ENCODE measurements around the gene BBOX1. TPM values are rescaled to one million over a fixed set of nuclear protein-coding genes. Genes with fewer than 3 reads are reported as not detected.

Gene BBOX1
- total RNA-seq, 1 experiment from 2014 or later, result not detected

DNA sequence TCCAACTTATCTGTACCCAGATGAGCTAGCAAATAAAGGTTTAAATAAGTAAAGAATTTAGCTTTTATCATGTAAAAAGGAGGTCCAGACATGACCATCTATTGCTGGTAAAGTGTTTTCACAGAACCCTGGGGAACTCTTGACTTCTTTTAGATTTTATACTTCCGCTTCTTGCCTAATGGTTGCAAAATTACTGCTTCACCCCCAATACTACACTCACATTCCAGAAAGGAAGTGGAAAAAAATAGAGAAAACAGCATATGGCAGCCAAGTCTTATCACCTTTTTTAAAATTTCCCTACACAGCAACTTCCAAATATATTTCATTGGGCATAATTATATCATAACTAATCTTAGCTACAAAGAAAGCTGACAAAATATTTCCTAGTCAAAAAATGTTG is 12.1 kb downstream of the BBOX1 start:
- intact Hi-C loops (cut with micrococcal nuclease; ENCODE audit: unreplicated experiment), result no loop called here
- BruUV-seq (replicated peaks), result no TSS peak

DNA sequence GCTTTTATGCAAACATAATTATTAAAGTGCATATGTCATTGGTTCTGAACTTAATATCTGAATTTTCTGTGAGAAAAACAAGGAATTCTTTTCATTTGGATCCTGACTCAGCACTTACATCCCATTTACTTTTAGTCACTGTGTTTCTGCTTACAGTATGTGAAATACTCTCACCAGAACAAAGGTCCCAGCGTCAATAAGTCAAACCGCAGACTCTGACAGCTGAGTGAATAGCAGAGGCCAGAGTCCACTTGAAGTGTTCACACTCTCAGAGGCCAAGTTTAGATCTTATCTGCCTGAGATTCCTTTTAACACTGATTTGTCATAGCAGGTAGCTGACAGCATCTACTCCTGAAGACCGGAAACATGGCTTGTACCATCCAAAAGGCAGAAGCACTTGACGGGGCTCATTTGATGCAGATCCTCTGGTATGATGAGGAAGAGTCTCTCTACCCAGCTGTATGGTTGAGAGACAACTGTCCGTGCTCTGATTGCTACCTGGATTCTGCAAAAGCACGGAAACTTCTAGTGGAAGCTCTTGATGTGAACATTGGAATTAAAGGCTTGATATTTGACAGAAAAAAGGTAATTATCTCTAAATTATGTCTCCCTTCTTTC is 14.6 kb downstream of the BBOX1 start:
- CTCF ChIA-PET, result no interaction called here

More for the DNA sequence above, 12.1 kb downstream of the BBOX1 start:
- Histone ChIP-seq H3K36me3 (ENCODE audit: control insufficient read depth, insufficient read depth, low read length) (no peaks in the 10 kb centered on the region), H3K4me1 (ENCODE audit: control insufficient read depth, insufficient read depth, low read length) (no peaks in the 10 kb centered on the region), H3K27ac (ENCODE audit: low read length) (no peak overlapping the region), H3K27me3 (ENCODE audit: control insufficient read depth, insufficient read depth, low read length) (no peaks in the 10 kb centered on the region), H3K9me3 (ENCODE audit: control insufficient read depth, insufficient read depth, low read depth, low read length) (no peaks in the 10 kb centered on the region), H3K4me3 (ENCODE audit: low read depth in 2 of 2, low read length in 2 of 2) (no peak overlapping the region)
- DNase-seq (ENCODE audit: low read depth, low spot score) (no peak), ATAC-seq (no peak)
- CTCF ChIA-PET, result no interaction called here
- TF ChIP-seq TCF7L2 (IDR thresholded peaks at IDR 0.05; ENCODE audit: low read depth, low read length), result no peak
- no peak for TF ChIP-seq SIN3A (IDR thresholded peaks at IDR 0.05; ENCODE audit: borderline replicate concordance, insufficient read depth, low read depth, low read length)
- TF ChIP-seq, protein P1, sequence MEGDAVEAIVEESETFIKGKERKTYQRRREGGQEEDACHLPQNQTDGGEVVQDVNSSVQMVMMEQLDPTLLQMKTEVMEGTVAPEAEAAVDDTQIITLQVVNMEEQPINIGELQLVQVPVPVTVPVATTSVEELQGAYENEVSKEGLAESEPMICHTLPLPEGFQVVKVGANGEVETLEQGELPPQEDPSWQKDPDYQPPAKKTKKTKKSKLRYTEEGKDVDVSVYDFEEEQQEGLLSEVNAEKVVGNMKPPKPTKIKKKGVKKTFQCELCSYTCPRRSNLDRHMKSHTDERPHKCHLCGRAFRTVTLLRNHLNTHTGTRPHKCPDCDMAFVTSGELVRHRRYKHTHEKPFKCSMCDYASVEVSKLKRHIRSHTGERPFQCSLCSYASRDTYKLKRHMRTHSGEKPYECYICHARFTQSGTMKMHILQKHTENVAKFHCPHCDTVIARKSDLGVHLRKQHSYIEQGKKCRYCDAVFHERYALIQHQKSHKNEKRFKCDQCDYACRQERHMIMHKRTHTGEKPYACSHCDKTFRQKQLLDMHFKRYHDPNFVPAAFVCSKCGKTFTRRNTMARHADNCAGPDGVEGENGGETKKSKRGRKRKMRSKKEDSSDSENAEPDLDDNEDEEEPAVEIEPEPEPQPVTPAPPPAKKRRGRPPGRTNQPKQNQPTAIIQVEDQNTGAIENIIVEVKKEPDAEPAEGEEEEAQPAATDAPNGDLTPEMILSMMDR (IDR thresholded peaks at IDR 0.05), result no peak
- TF ChIP-seq POLR2AphosphoS5 (IDR thresholded peaks at IDR 0.05; ENCODE audit: low read depth, low read length), result no peak
- TF ChIP-seq, protein P2, sequence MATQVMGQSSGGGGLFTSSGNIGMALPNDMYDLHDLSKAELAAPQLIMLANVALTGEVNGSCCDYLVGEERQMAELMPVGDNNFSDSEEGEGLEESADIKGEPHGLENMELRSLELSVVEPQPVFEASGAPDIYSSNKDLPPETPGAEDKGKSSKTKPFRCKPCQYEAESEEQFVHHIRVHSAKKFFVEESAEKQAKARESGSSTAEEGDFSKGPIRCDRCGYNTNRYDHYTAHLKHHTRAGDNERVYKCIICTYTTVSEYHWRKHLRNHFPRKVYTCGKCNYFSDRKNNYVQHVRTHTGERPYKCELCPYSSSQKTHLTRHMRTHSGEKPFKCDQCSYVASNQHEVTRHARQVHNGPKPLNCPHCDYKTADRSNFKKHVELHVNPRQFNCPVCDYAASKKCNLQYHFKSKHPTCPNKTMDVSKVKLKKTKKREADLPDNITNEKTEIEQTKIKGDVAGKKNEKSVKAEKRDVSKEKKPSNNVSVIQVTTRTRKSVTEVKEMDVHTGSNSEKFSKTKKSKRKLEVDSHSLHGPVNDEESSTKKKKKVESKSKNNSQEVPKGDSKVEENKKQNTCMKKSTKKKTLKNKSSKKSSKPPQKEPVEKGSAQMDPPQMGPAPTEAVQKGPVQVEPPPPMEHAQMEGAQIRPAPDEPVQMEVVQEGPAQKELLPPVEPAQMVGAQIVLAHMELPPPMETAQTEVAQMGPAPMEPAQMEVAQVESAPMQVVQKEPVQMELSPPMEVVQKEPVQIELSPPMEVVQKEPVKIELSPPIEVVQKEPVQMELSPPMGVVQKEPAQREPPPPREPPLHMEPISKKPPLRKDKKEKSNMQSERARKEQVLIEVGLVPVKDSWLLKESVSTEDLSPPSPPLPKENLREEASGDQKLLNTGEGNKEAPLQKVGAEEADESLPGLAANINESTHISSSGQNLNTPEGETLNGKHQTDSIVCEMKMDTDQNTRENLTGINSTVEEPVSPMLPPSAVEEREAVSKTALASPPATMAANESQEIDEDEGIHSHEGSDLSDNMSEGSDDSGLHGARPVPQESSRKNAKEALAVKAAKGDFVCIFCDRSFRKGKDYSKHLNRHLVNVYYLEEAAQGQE (IDR thresholded peaks at IDR 0.05; ENCODE audit: insufficient read depth in 1 of 2, low read depth in 2 of 2, low read length in 1 of 2), result no peak
- POLR2A ChIA-PET, result no interaction called here
- in situ Hi-C loops (cut with HindIII; ENCODE audit: low pct_unique_long_range_greater_than_20kb, low sequenced_read_pairs), result no loop called here

More for the DNA sequence above, 14.6 kb downstream of the BBOX1 start:
- TF ChIP-seq TCF7L2 (IDR thresholded peaks at IDR 0.05; ENCODE audit: low read depth, low read length), result no peak
- no peak for TF ChIP-seq POLR2AphosphoS5 (IDR thresholded peaks at IDR 0.05; ENCODE audit: low read depth, low read length)
- TF ChIP-seq SIN3A (IDR thresholded peaks at IDR 0.05; ENCODE audit: borderline replicate concordance, insufficient read depth, low read depth, low read length), result no peak
- TF ChIP-seq, protein P1 (IDR thresholded peaks at IDR 0.05), result no peak
- TF ChIP-seq, protein P2 (IDR thresholded peaks at IDR 0.05; ENCODE audit: insufficient read depth in 1 of 2, low read depth in 2 of 2, low read length in 1 of 2), result no peak
- H3K4me1 ChIP-seq (ENCODE audit: control insufficient read depth, insufficient read depth, low read length), result no peaks in the 10 kb centered on the region
- BruUV-seq (replicated peaks), result no TSS peak
- no peaks in the 10 kb centered on the region for H3K27me3 ChIP-seq (ENCODE audit: control insufficient read depth, insufficient read depth, low read length)
- in situ Hi-C loops (cut with HindIII; ENCODE audit: low pct_unique_long_range_greater_than_20kb, low sequenced_read_pairs) (no loop called here), intact Hi-C loops (cut with micrococcal nuclease; ENCODE audit: unreplicated experiment) (no loop called here)
- no peak overlapping the region for H3K27ac ChIP-seq (ENCODE audit: low read length)
- H3K9me3 ChIP-seq (ENCODE audit: control insufficient read depth, insufficient read depth, low read depth, low read length), result no peaks in the 10 kb centered on the region
- H3K4me3 ChIP-seq (ENCODE audit: low read depth in 2 of 2, low read length in 2 of 2), result no peak overlapping the region
- no peaks in the 10 kb centered on the region for H3K36me3 ChIP-seq (ENCODE audit: control insufficient read depth, insufficient read depth, low read length)
- DNase-seq (ENCODE audit: low read depth, low spot score) (no peak), ATAC-seq (no peak)
- POLR2A ChIA-PET, result no interaction called here
